Measurements from ENCODE around the gene NFKBIE.

Gene NFKBIE

DNA sequence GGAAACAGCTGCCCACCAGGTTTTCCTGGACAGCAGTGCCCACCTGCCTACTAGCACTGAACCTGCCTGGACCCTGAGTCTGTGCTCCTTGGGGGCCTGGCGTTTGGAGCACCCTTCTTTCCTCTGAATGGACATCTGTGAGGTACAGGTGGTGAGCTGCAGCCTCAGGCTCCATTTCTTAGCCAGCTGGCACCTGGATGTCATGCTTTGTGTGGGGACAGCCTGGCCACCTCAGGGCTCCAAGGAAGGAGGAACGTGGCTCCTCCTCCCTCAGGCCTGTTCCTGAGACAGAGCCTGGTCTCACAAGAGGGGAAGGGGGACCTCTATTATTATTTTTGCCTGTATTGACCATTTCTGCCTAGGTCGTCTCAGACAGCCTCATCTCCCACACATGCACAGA, 13.0 kb upstream of the NFKBIE start:
- Histone ChIP-seq H3K4ac (ENCODE audit: low read depth in 1 of 2, low read length in 2 of 2) (no peak overlapping the region), H2BK15ac (ENCODE audit: low read depth, poor library complexity, severe bottlenecking) (no peak overlapping the region), H3K36me3 (ENCODE audit: control insufficient read depth in 1 of 2, insufficient read depth in 2 of 2, low read depth in 1 of 2, low read length in 2 of 2) (no peaks in the 10 kb centered on the region), H3K4me3 (ENCODE audit: insufficient read depth in 1 of 2, low read depth in 1 of 2, low read length in 2 of 2) (no peak overlapping the region), H4K8ac (ENCODE audit: low read length) (no peak overlapping the region), H3K27me3 (ENCODE audit: control insufficient read depth in 1 of 2, insufficient read depth in 1 of 2, low read length in 2 of 2) (peaks cover 46 to 90% of the 10 kb centered on the region in 2 experiments), H3K9ac (ENCODE audit: low read length) (no peak overlapping the region), H2AFZ (ENCODE audit: low read depth, low read length) (no peak overlapping the region), H2AK5ac (ENCODE audit: low read length, severe bottlenecking) (no peak overlapping the region), H3K18ac (ENCODE audit: low read depth in 1 of 2, low read length in 2 of 2) (no peak overlapping the region), H2BK5ac (ENCODE audit: low read depth, low read length, poor library complexity, severe bottlenecking) (no peak overlapping the region), H3K14ac (ENCODE audit: low read length in 2 of 2) (no peak overlapping the region), H3K4me1 (ENCODE audit: control insufficient read depth, insufficient read depth, low read depth, low read length) (peaks cover 3% of the 10 kb centered on the region), H2BK12ac (ENCODE audit: low read length in 2 of 2) (no peak overlapping the region), H3K23ac (ENCODE audit: low read length in 2 of 2) (no peak overlapping the region), H3K4me2 (ENCODE audit: low read length, poor library complexity, severe bottlenecking) (no peak overlapping the region), H3K27ac (ENCODE audit: low read length, poor library complexity, severe bottlenecking) (no peak overlapping the region), H4K91ac (ENCODE audit: low read length) (no peak overlapping the region), H3K79me1 (replicated peaks; ENCODE audit: low read length, poor library complexity, severe bottlenecking) (no peaks in the 10 kb centered on the region), H3K9me3 (ENCODE audit: control insufficient read depth, low read length) (no peaks in the 10 kb centered on the region), H2BK120ac (ENCODE audit: low read depth, low read length) (no peak overlapping the region)
- no peak for DNase-seq
- 33% methylated on average over 2 of the region's 3 CpGs for WGBS

DNA sequence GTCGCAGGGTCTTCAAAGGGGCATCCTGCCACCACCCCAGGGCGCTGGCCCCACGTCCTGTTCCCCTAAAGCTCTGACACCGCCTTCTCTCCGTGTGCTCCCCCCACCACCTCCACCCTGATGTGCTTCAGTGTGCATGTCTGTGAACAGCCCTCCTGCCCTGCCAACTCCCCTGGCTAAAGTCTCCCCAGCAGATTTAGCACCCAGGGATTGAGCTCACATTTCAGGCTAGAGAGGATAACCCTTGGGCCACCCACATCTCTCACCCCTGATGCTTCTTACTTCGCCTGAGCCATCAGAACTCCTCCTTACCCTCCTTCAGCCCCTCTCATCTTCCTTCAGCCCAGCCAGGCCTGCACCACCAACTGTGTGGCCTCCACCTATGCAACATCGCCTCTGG, 12.4 kb upstream of the NFKBIE start:
- H3K23ac ChIP-seq (ENCODE audit: low read length in 2 of 2) = no peak overlapping the region
- H3K4ac ChIP-seq (ENCODE audit: low read depth in 1 of 2, low read length in 2 of 2) = no peak overlapping the region
- DNase-seq = no peak
- no peak overlapping the region for H2AK5ac ChIP-seq (ENCODE audit: low read length, severe bottlenecking)
- H3K27ac ChIP-seq (ENCODE audit: low read length, poor library complexity, severe bottlenecking) = no peak overlapping the region
- H2BK12ac ChIP-seq (ENCODE audit: low read length in 2 of 2) = no peak overlapping the region
- no peaks in the 10 kb centered on the region for H3K9me3 ChIP-seq (ENCODE audit: control insufficient read depth, low read length)
- H2AFZ ChIP-seq (ENCODE audit: low read depth, low read length) = no peak overlapping the region
- H2BK5ac ChIP-seq (ENCODE audit: low read depth, low read length, poor library complexity, severe bottlenecking) = no peak overlapping the region
- peaks cover 47 to 91% of the 10 kb centered on the region in 2 experiments for H3K27me3 ChIP-seq (ENCODE audit: control insufficient read depth in 1 of 2, insufficient read depth in 1 of 2, low read length in 2 of 2)
- no peak overlapping the region for H2BK15ac ChIP-seq (ENCODE audit: low read depth, poor library complexity, severe bottlenecking)
- H3K18ac ChIP-seq (ENCODE audit: low read depth in 1 of 2, low read length in 2 of 2) = no peak overlapping the region
- H4K91ac ChIP-seq (ENCODE audit: low read length) = no peak overlapping the region
- 80% methylated on average over 7 of the region's 7 CpGs for WGBS
- H3K36me3 ChIP-seq (ENCODE audit: control insufficient read depth in 1 of 2, insufficient read depth in 2 of 2, low read depth in 1 of 2, low read length in 2 of 2) = no peaks in the 10 kb centered on the region
- H3K14ac ChIP-seq (ENCODE audit: low read length in 2 of 2) = no peak overlapping the region
- H3K4me3 ChIP-seq (ENCODE audit: insufficient read depth in 1 of 2, low read depth in 1 of 2, low read length in 2 of 2) = no peak overlapping the region
- no peak overlapping the region for H3K9ac ChIP-seq (ENCODE audit: low read length)
- no peak overlapping the region for H3K4me2 ChIP-seq (ENCODE audit: low read length, poor library complexity, severe bottlenecking)
- H3K79me1 ChIP-seq (replicated peaks; ENCODE audit: low read length, poor library complexity, severe bottlenecking) = no peaks in the 10 kb centered on the region
- peaks cover 3% of the 10 kb centered on the region for H3K4me1 ChIP-seq (ENCODE audit: control insufficient read depth, insufficient read depth, low read depth, low read length)
- H2BK120ac ChIP-seq (ENCODE audit: low read depth, low read length) = no peak overlapping the region
- H4K8ac ChIP-seq (ENCODE audit: low read length) = no peak overlapping the region

DNA sequence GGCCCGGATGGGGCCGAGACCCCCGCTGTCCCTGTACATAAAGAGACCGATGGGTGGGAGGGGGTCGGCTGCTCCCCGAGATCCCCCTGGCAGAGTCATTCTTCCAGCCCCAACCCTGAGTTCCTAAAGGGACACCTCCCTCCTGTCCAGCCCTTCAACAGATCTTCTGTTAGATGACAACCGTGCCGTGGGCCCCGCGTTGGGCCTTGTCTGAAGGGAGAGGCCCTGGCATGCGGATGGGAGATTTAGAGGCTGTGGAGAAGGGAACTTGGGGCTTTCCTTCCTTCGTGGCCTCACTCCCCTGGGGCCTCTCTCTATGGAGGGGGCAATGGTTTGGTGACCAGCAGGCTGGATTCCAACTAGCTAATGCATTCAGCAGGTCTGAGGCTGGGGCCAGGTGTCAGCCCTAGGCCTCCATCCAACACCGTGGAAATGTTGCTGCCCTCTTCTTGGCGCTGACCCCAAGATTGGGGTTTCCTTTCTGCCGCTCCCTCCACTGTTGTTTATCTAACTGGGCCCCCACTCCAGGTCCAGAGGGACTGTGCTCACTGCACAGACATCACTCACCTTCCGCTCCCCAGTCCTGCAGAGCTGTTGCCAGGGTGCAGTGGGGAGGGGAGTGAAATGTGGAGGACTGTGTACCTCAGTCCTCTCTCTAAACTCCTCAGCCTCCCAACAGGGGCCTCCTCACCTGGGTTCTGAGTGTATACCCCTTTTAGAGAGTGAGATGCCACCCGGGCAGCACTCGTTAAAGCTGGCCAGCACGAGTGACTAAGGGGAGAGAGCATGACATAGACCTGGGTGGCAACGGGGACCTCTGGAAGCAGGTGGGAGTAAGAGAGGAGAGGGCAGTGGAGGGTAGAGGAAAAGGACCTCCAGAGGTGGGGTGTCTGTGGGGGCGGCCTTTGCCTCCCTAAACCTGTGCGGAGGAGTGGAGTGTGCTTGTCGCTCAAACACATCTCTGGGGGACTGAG, 11.6 kb upstream of the NFKBIE start:
- Histone ChIP-seq H3K27me3 (ENCODE audit: control insufficient read depth in 1 of 2, insufficient read depth in 1 of 2, low read length in 2 of 2) (peaks cover 49 to 94% of the 10 kb centered on the region in 2 experiments), H3K4me2 (ENCODE audit: low read length, poor library complexity, severe bottlenecking) (no peak overlapping the region), H2BK5ac (ENCODE audit: low read depth, low read length, poor library complexity, severe bottlenecking) (no peak overlapping the region), H4K8ac (ENCODE audit: low read length) (no peak overlapping the region), H2BK15ac (ENCODE audit: low read depth, poor library complexity, severe bottlenecking) (no peak overlapping the region), H3K4me1 (ENCODE audit: control insufficient read depth, insufficient read depth, low read depth, low read length) (peaks cover 3% of the 10 kb centered on the region), H3K9ac (ENCODE audit: low read length) (no peak overlapping the region), H2BK12ac (ENCODE audit: low read length in 2 of 2) (no peak overlapping the region), H4K91ac (ENCODE audit: low read length) (no peak overlapping the region), H3K23ac (ENCODE audit: low read length in 2 of 2) (no peak overlapping the region), H3K4ac (ENCODE audit: low read depth in 1 of 2, low read length in 2 of 2) (no peak overlapping the region), H3K9me3 (ENCODE audit: control insufficient read depth, low read length) (no peaks in the 10 kb centered on the region), H2AFZ (ENCODE audit: low read depth, low read length) (no peak overlapping the region), H2BK120ac (ENCODE audit: low read depth, low read length) (no peak overlapping the region), H2AK5ac (ENCODE audit: low read length, severe bottlenecking) (no peak overlapping the region), H3K4me3 (ENCODE audit: insufficient read depth in 1 of 2, low read depth in 1 of 2, low read length in 2 of 2) (no peak overlapping the region), H3K14ac (ENCODE audit: low read length in 2 of 2) (no peak overlapping the region), H3K79me1 (replicated peaks; ENCODE audit: low read length, poor library complexity, severe bottlenecking) (no peaks in the 10 kb centered on the region), H3K18ac (ENCODE audit: low read depth in 1 of 2, low read length in 2 of 2) (no peak overlapping the region), H3K27ac (ENCODE audit: low read length, poor library complexity, severe bottlenecking) (no peak overlapping the region), H3K36me3 (ENCODE audit: control insufficient read depth in 1 of 2, insufficient read depth in 2 of 2, low read depth in 1 of 2, low read length in 2 of 2) (no peaks in the 10 kb centered on the region)
- WGBS = 85% methylated on average over 21 of the region's 23 CpGs
- no peak for DNase-seq

GRCh38 chr6:44275749-44276648, 10.6 kb upstream of the NFKBIE start:
- Histone ChIP-seq H3K9ac (ENCODE audit: low read length) (no peak overlapping the region), H3K36me3 (ENCODE audit: control insufficient read depth in 1 of 2, insufficient read depth in 2 of 2, low read depth in 1 of 2, low read length in 2 of 2) (no peaks in the 10 kb centered on the region), H4K8ac (ENCODE audit: low read length) (no peak overlapping the region), H3K4me3 (ENCODE audit: insufficient read depth in 1 of 2, low read depth in 1 of 2, low read length in 2 of 2) (no peak overlapping the region), H3K4me2 (ENCODE audit: low read length, poor library complexity, severe bottlenecking) (no peak overlapping the region), H3K4me1 (ENCODE audit: control insufficient read depth, insufficient read depth, low read depth, low read length) (peaks cover 3% of the 10 kb centered on the region), H2BK15ac (ENCODE audit: low read depth, poor library complexity, severe bottlenecking) (no peak overlapping the region), H3K27ac (ENCODE audit: low read length, poor library complexity, severe bottlenecking) (no peak overlapping the region), H3K79me1 (replicated peaks; ENCODE audit: low read length, poor library complexity, severe bottlenecking) (no peaks in the 10 kb centered on the region), H2BK12ac (ENCODE audit: low read length in 2 of 2) (no peak overlapping the region), H3K18ac (ENCODE audit: low read depth in 1 of 2, low read length in 2 of 2) (no peak overlapping the region), H3K4ac (ENCODE audit: low read depth in 1 of 2, low read length in 2 of 2) (no peak overlapping the region), H2AFZ (ENCODE audit: low read depth, low read length) (no peak overlapping the region), H2BK5ac (ENCODE audit: low read depth, low read length, poor library complexity, severe bottlenecking) (no peak overlapping the region), H3K23ac (ENCODE audit: low read length in 2 of 2) (no peak overlapping the region), H3K14ac (ENCODE audit: low read length in 2 of 2) (no peak overlapping the region), H3K9me3 (ENCODE audit: control insufficient read depth, low read length) (no peaks in the 10 kb centered on the region), H2BK120ac (ENCODE audit: low read depth, low read length) (no peak overlapping the region), H2AK5ac (ENCODE audit: low read length, severe bottlenecking) (no peak overlapping the region), H3K27me3 (ENCODE audit: control insufficient read depth in 1 of 2, insufficient read depth in 1 of 2, low read length in 2 of 2) (peaks cover 56 to 96% of the 10 kb centered on the region in 2 experiments), H4K91ac (ENCODE audit: low read length) (no peak overlapping the region)
- DNase-seq = no peak
- 94% methylated on average over 96 of the region's 109 CpGs for WGBS

Measured in mesenchymal stem cell (in vitro differentiated cells and primary cell).